Neural cell (in vitro differentiated cells): ENCODE measurements around the gene FAM32A. TPM values are rescaled to one million over a fixed set of nuclear protein-coding genes. Genes with fewer than 3 reads are reported as not detected.

Experiments used
- H2AFZ ChIP-seq: fragments of 200-600, 300-800 bp; sonication (generic), shearing (Covaris generic); 2 replicates; pipeline ENCODE4 v1.6.0; 2014; ENCODE audit warnings: low read depth, mild to moderate bottlenecking, antibody characterized with exemption, low read length, moderate library complexity
- H3F3A ChIP-seq: fragments of 200-600 bp; shearing (Covaris generic); 2 replicates; pipeline ENCODE4 v1.6.1; 2016; ENCODE audit warnings: mild to moderate bottlenecking, moderate library complexity, mixed read lengths, antibody characterized with exemption, low read length; ENCODE audit not compliant: insufficient read depth, poor library complexity, severe bottlenecking
- H3K27ac ChIP-seq: fragments of 200-600, 300-800 bp; sonication (generic), shearing (Covaris generic); 2 replicates; pipeline ENCODE4 v1.5.1; 2014; ENCODE audit warnings: mild to moderate bottlenecking, low read length, moderate library complexity
- H3K27me3 ChIP-seq: fragments of 300-800, 200-600 bp; sonication (generic), shearing (Covaris generic); 2 replicates; pipeline ENCODE4 v1.6.0; 2014; ENCODE audit warnings: mild to moderate bottlenecking, low read depth, low read length, moderate library complexity; ENCODE audit not compliant: insufficient read depth
- H3K36me3 ChIP-seq: fragments of 300-800, 200-600 bp; sonication (generic), shearing (Covaris generic); 2 replicates; pipeline ENCODE4 v1.5.1; 2014; ENCODE audit warnings: mild to moderate bottlenecking, antibody characterized with exemption, low read length, moderate library complexity; ENCODE audit not compliant: insufficient read depth
- H3K4me2 ChIP-seq: fragments of 300-800, 200-600 bp; sonication (generic), shearing (Covaris generic); 2 replicates; pipeline ENCODE4 v1.6.0; 2014; ENCODE audit warnings: mild to moderate bottlenecking, low read length
- H3K4me3 ChIP-seq: fragments of 300-800, 200-600 bp; sonication (generic), shearing (Covaris generic); 2 replicates; pipeline ENCODE4 v1.5.1; 2014; ENCODE audit warnings: mild to moderate bottlenecking, low read length, moderate library complexity
- H3K79me2 ChIP-seq: fragments of 200-600 bp; shearing (Covaris generic); replicated peaks from 2 replicates; pipeline ENCODE4 v1.6.0; 2014; ENCODE audit warnings: mild to moderate bottlenecking, low read length, moderate library complexity; ENCODE audit not compliant: insufficient read depth
- H3K9ac ChIP-seq: fragments of 300-800, 200-600 bp; sonication (generic), shearing (Covaris generic); 2 replicates; pipeline ENCODE4 v1.6.1; 2016; ENCODE audit warnings: mild to moderate bottlenecking, low read length, mixed read lengths
- H3K9me2 ChIP-seq: fragments of 200-600 bp; shearing (Covaris generic); 2 replicates; pipeline ENCODE4 v1.6.1; 2016; ENCODE audit warnings: mild to moderate bottlenecking, low read length, mixed read lengths; ENCODE audit not compliant: insufficient read depth
- H3K9me3 ChIP-seq: fragments of 200-600, 300-800 bp; sonication (generic), shearing (Covaris generic); 2 replicates; pipeline ENCODE4 v1.6.1; 2016; ENCODE audit warnings: mild to moderate bottlenecking, mixed run types, low read length, moderate library complexity, mixed read lengths
- H4K20me1 ChIP-seq: fragments of 200-600 bp; shearing (Covaris generic); 2 replicates; pipeline ENCODE4 v1.6.1; 2016; ENCODE audit warnings: mild to moderate bottlenecking, mixed run types; ENCODE audit not compliant: insufficient read depth
- EP300 ChIP-seq: fragments of 450-650 bp; conservative IDR thresholded peaks from 2 replicates; pipeline ENCODE4 v1.6.1; 2014; ENCODE audit warnings: antibody characterized with exemption, mild to moderate bottlenecking, moderate library complexity; ENCODE audit not compliant: poor library complexity, severe bottlenecking
- EZH2 ChIP-seq: fragments of 200-600, 300-800 bp; shearing (Covaris generic), sonication (generic); IDR thresholded peaks from 2 replicates; pipeline ENCODE4 v1.6.1; 2014; ENCODE audit warnings: antibody characterized with exemption, low read length, borderline replicate concordance, mild to moderate bottlenecking; ENCODE audit not compliant: insufficient read depth, poor library complexity, severe bottlenecking
- MXI1 ChIP-seq: fragments of 450-650 bp; conservative IDR thresholded peaks from 2 replicates; pipeline ENCODE4 v1.6.1; 2014; ENCODE audit warnings: antibody characterized with exemption, mild to moderate bottlenecking; ENCODE audit not compliant: poor library complexity, severe bottlenecking
- POLR2AphosphoS5 ChIP-seq: IDR thresholded peaks from 2 replicates; pipeline ENCODE4 v1.6.1; 2012
- RAD21 ChIP-seq: fragments of 450-650 bp; conservative IDR thresholded peaks from 2 replicates; pipeline ENCODE4 v1.6.1; 2014; ENCODE audit warnings: antibody characterized with exemption, mild to moderate bottlenecking, moderate library complexity
- SMC3 ChIP-seq: fragments of 450-650 bp; conservative IDR thresholded peaks from 2 replicates; pipeline ENCODE4 v1.6.1; 2014; ENCODE audit warnings: antibody characterized with exemption, mild to moderate bottlenecking, moderate library complexity; ENCODE audit not compliant: poor library complexity
- TAF1 ChIP-seq: IDR thresholded peaks from 2 replicates; pipeline ENCODE4 v1.6.1; 2012; ENCODE audit warnings: low read depth
- polyA plus RNA-seq: library from polyadenylated mRNA; depleted of rRNA; stranded (reverse); fragments of >200 nt; gene quantifications from 2 replicates; pipeline ENCODE4 v1.2.3, GENCODE V29; 2014
- TF ChIP-seq, protein P1 (sequence below): IDR thresholded peaks from 2 replicates; pipeline ENCODE4 v1.6.1; 2012; ENCODE audit warnings: borderline replicate concordance
- TF ChIP-seq, protein P2 (sequence below): fragments of 450-650 bp; IDR thresholded peaks from 2 replicates; pipeline ENCODE4 v1.5.1; 2014; ENCODE audit warnings: antibody characterized with exemption, mild to moderate bottlenecking, moderate library complexity; ENCODE audit not compliant: poor library complexity, severe bottlenecking

The FAM32A gene
- polyA plus RNA-seq, 1 donor from 2014 or later, result 545 TPM

DNA sequence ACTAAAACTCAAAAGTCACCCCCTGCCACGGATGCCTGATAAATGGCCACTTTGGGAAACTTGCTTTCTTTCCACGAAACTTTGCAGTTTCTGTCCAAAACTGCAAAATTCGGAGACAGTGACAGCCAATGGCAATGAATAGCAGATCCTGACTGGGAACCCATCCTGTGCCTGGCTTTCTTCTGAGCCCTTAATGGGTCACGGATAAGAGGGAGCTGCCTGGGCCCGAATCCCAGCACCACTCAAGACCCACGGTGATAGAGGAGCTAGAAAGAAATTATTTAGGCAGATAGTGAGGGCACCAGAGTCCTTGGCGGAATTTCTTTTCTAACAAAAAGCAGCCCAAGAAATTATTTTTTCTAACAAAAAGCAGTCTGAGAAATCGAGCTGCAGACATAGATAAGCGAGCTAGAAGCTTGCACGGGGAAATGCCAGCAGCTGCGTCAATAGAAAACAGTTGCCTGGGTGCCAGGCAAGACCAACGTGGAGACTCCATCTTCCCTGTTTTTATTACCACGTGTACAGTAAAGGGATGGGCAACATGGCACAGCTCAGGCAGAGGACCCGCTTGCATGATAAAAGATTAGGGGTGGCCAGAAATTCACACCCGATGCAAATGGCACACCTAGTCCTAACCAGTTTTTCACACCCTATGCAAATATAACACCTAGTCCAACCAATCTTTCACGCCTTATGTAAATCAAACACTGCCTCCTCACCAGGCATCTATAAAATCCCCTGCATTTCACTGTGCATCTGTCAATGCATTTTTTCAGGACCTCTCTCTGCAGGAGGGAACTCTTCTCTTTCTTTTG lies 48.8 kb upstream of the FAM32A start:
- H3K27ac ChIP-seq, result no peak overlapping the region
- no peak overlapping the region for H3K4me2 ChIP-seq
- H3F3A ChIP-seq, result no peaks in the 10 kb centered on the region
- no peak overlapping the region for H3K4me3 ChIP-seq
- H3K9me2 ChIP-seq, result no peaks in the 10 kb centered on the region
- H3K9ac ChIP-seq, result no peak overlapping the region
- no peak for TF ChIP-seq EZH2
- no peak for TF ChIP-seq POLR2AphosphoS5
- H2AFZ ChIP-seq, result no peak overlapping the region
- H3K9me3 ChIP-seq, result no peaks in the 10 kb centered on the region
- H3K36me3 ChIP-seq, result no peaks in the 10 kb centered on the region
- H3K27me3 ChIP-seq, result no peaks in the 10 kb centered on the region
- H4K20me1 ChIP-seq, result no peaks in the 10 kb centered on the region
- H3K79me2 ChIP-seq, result no peaks in the 10 kb centered on the region

DNA sequence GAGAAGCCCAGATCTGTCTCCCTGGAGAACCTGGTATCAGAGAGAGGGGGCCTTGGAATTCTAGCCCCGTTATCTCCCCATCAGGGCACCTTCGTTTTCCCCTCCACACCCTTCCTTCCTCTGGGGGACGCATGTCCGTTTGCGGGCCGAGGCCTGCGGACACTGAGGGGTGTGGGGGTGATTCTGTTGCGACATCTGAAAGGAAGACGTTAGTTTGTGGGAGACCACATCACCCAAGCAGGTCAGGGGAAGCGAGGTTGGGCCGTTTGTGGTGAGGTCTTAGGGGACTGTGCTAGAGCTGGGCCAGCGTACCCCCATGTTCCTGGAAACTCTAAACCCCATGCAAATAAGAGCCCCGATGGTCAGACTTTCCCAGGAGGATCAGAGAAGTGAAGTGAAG lies 45.5 kb upstream of the FAM32A start:
- no peaks in the 10 kb centered on the region for H3F3A ChIP-seq
- no peaks in the 10 kb centered on the region for H3K9me2 ChIP-seq
- no peak overlapping the region for H3K4me3 ChIP-seq
- H3K9ac ChIP-seq, result no peak overlapping the region
- H3K79me2 ChIP-seq, result no peaks in the 10 kb centered on the region
- H3K27ac ChIP-seq, result no peak overlapping the region
- TF ChIP-seq RAD21, result no peak
- TF ChIP-seq, protein P1, sequence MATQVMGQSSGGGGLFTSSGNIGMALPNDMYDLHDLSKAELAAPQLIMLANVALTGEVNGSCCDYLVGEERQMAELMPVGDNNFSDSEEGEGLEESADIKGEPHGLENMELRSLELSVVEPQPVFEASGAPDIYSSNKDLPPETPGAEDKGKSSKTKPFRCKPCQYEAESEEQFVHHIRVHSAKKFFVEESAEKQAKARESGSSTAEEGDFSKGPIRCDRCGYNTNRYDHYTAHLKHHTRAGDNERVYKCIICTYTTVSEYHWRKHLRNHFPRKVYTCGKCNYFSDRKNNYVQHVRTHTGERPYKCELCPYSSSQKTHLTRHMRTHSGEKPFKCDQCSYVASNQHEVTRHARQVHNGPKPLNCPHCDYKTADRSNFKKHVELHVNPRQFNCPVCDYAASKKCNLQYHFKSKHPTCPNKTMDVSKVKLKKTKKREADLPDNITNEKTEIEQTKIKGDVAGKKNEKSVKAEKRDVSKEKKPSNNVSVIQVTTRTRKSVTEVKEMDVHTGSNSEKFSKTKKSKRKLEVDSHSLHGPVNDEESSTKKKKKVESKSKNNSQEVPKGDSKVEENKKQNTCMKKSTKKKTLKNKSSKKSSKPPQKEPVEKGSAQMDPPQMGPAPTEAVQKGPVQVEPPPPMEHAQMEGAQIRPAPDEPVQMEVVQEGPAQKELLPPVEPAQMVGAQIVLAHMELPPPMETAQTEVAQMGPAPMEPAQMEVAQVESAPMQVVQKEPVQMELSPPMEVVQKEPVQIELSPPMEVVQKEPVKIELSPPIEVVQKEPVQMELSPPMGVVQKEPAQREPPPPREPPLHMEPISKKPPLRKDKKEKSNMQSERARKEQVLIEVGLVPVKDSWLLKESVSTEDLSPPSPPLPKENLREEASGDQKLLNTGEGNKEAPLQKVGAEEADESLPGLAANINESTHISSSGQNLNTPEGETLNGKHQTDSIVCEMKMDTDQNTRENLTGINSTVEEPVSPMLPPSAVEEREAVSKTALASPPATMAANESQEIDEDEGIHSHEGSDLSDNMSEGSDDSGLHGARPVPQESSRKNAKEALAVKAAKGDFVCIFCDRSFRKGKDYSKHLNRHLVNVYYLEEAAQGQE, result no peak
- TF ChIP-seq EP300, result no peak
- no peak for TF ChIP-seq SMC3
- TF ChIP-seq MXI1, result no peak
- no peak for TF ChIP-seq POLR2AphosphoS5
- TF ChIP-seq, protein P2, sequence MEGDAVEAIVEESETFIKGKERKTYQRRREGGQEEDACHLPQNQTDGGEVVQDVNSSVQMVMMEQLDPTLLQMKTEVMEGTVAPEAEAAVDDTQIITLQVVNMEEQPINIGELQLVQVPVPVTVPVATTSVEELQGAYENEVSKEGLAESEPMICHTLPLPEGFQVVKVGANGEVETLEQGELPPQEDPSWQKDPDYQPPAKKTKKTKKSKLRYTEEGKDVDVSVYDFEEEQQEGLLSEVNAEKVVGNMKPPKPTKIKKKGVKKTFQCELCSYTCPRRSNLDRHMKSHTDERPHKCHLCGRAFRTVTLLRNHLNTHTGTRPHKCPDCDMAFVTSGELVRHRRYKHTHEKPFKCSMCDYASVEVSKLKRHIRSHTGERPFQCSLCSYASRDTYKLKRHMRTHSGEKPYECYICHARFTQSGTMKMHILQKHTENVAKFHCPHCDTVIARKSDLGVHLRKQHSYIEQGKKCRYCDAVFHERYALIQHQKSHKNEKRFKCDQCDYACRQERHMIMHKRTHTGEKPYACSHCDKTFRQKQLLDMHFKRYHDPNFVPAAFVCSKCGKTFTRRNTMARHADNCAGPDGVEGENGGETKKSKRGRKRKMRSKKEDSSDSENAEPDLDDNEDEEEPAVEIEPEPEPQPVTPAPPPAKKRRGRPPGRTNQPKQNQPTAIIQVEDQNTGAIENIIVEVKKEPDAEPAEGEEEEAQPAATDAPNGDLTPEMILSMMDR, result no peak
- no peak for TF ChIP-seq TAF1
- TF ChIP-seq EZH2, result no peak
- H3K9me3 ChIP-seq, result no peaks in the 10 kb centered on the region
- H4K20me1 ChIP-seq, result no peaks in the 10 kb centered on the region
- H3K36me3 ChIP-seq, result no peaks in the 10 kb centered on the region
- no peak overlapping the region for H3K4me2 ChIP-seq
- no peaks in the 10 kb centered on the region for H3K27me3 ChIP-seq
- H2AFZ ChIP-seq, result no peak overlapping the region
